ENCODE data around the gene HNRNPD.
"Not testable (repeated sequence)": the region's sequence is repeated elsewhere in the genome, so short reads cannot be mapped to it uniquely, and the experiment has no call there.

Gene HNRNPD

GRCh38 chr4:82415061-82415460 lies 41.3 kb upstream of the HNRNPD start:
- H3K9ac ChIP-seq (ENCODE audit: low read length); H2BK5ac ChIP-seq (ENCODE audit: low read length); H3K18ac ChIP-seq (ENCODE audit: low read length); H2BK120ac ChIP-seq (ENCODE audit: low read depth, low read length); H3K79me1 ChIP-seq (ENCODE audit: low read length); H3K4me2 ChIP-seq (ENCODE audit: low read length); H2BK15ac ChIP-seq (replicated peaks; ENCODE audit: low read depth); DNase-seq; H3K56ac ChIP-seq (ENCODE audit: low read length); H4K5ac ChIP-seq (ENCODE audit: low read length); H3K23ac ChIP-seq (ENCODE audit: low read length); H3K4me1 ChIP-seq (ENCODE audit: control insufficient read depth, low read depth, low read length); H3K27ac ChIP-seq (ENCODE audit: low read depth, low read length); H3K27me3 ChIP-seq (ENCODE audit: insufficient read depth, low read length, poor library complexity); H4K8ac ChIP-seq (ENCODE audit: low read depth, low read length); H3K36me3 ChIP-seq (ENCODE audit: control insufficient read depth, insufficient read depth, low read length); H3K79me2 ChIP-seq (ENCODE audit: control insufficient read depth, insufficient read depth, low read length); H3K4me3 ChIP-seq (ENCODE audit: low read length); H2AK5ac ChIP-seq (ENCODE audit: low read length); H3K4ac ChIP-seq (ENCODE audit: low read depth, low read length): not testable (repeated sequence)
- no CpG with 5 or more reads among the region's 11 CpGs for WGBS (ENCODE audit: extremely low coverage, insufficient coverage, low lambda C conversion rate)

DNA sequence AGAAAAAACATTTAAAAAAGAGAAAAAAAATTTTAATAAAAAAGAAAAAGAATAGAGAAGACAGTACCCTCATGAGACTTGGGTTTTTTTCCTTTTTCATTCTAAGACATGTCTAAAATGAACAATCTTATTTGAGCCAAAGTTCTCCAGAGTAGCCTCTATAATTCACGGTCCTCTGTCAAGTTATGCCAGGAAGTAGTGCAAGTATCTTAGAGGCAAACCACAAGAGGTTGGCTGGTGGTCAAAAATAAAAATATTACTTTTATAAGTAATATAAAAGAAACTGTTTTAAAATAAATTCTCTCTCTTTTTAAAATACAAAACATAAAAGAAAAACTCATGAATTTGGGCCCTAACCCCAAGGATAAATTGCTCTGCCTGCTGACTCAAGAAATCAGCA lies 29.9 kb upstream of the HNRNPD start:
- no peaks in the 10 kb centered on the region for H3K79me1 ChIP-seq (ENCODE audit: low read length)
- DNase-seq, result no peak
- H3K27me3 ChIP-seq (ENCODE audit: insufficient read depth, low read length, poor library complexity), result no peaks in the 10 kb centered on the region
- no peak overlapping the region for H2BK15ac ChIP-seq (replicated peaks; ENCODE audit: low read depth)
- H3K4me2 ChIP-seq (ENCODE audit: low read length), result no peak overlapping the region
- H3K4ac ChIP-seq (ENCODE audit: low read depth, low read length), result no peak overlapping the region
- H3K36me3 ChIP-seq (ENCODE audit: control insufficient read depth, insufficient read depth, low read length), result no peaks in the 10 kb centered on the region
- H2BK120ac ChIP-seq (ENCODE audit: low read depth, low read length), result no peak overlapping the region
- no peak overlapping the region for H3K56ac ChIP-seq (ENCODE audit: low read length)
- no CpG with 5 or more reads among the region's 1 CpG for WGBS (ENCODE audit: extremely low coverage, insufficient coverage, low lambda C conversion rate)
- no peak overlapping the region for H3K23ac ChIP-seq (ENCODE audit: low read length)
- no peak overlapping the region for H4K8ac ChIP-seq (ENCODE audit: low read depth, low read length)
- no peak overlapping the region for H3K9ac ChIP-seq (ENCODE audit: low read length)
- H3K79me2 ChIP-seq (ENCODE audit: control insufficient read depth, insufficient read depth, low read length), result no peaks in the 10 kb centered on the region
- H3K27ac ChIP-seq (ENCODE audit: low read depth, low read length), result no peak overlapping the region
- no peak overlapping the region for H2BK5ac ChIP-seq (ENCODE audit: low read length)
- no peak overlapping the region for H3K18ac ChIP-seq (ENCODE audit: low read length)
- H3K4me1 ChIP-seq (ENCODE audit: control insufficient read depth, low read depth, low read length), result no peaks in the 10 kb centered on the region
- H4K5ac ChIP-seq (ENCODE audit: low read length), result no peak overlapping the region
- no peak overlapping the region for H3K4me3 ChIP-seq (ENCODE audit: low read length)
- no peak overlapping the region for H2AK5ac ChIP-seq (ENCODE audit: low read length)

GRCh38 chr4:82402196-82402775 lies 28.5 kb upstream of the HNRNPD start:
- no peak for DNase-seq
- no peak overlapping the region for H3K4me3 ChIP-seq (ENCODE audit: low read length)
- H3K18ac ChIP-seq (ENCODE audit: low read length), result no peak overlapping the region
- H3K27ac ChIP-seq (ENCODE audit: low read depth, low read length), result no peak overlapping the region
- no peak overlapping the region for H3K4ac ChIP-seq (ENCODE audit: low read depth, low read length)
- no peak overlapping the region for H2AK5ac ChIP-seq (ENCODE audit: low read length)
- H3K56ac ChIP-seq (ENCODE audit: low read length), result no peak overlapping the region
- no peaks in the 10 kb centered on the region for H3K4me1 ChIP-seq (ENCODE audit: control insufficient read depth, low read depth, low read length)
- no peak overlapping the region for H3K9ac ChIP-seq (ENCODE audit: low read length)
- H2BK120ac ChIP-seq (ENCODE audit: low read depth, low read length), result no peak overlapping the region
- no peaks in the 10 kb centered on the region for H3K79me2 ChIP-seq (ENCODE audit: control insufficient read depth, insufficient read depth, low read length)
- no peak overlapping the region for H2BK5ac ChIP-seq (ENCODE audit: low read length)
- H3K79me1 ChIP-seq (ENCODE audit: low read length), result no peaks in the 10 kb centered on the region
- WGBS (ENCODE audit: extremely low coverage, insufficient coverage, low lambda C conversion rate), result no CpG with 5 or more reads among the region's 17 CpGs
- H3K4me2 ChIP-seq (ENCODE audit: low read length), result no peak overlapping the region
- H3K27me3 ChIP-seq (ENCODE audit: insufficient read depth, low read length, poor library complexity), result no peaks in the 10 kb centered on the region
- H4K5ac ChIP-seq (ENCODE audit: low read length), result no peak overlapping the region
- no peak overlapping the region for H4K8ac ChIP-seq (ENCODE audit: low read depth, low read length)
- no peaks in the 10 kb centered on the region for H3K36me3 ChIP-seq (ENCODE audit: control insufficient read depth, insufficient read depth, low read length)
- H3K23ac ChIP-seq (ENCODE audit: low read length), result no peak overlapping the region
- H2BK15ac ChIP-seq (replicated peaks; ENCODE audit: low read depth), result no peak overlapping the region

DNA sequence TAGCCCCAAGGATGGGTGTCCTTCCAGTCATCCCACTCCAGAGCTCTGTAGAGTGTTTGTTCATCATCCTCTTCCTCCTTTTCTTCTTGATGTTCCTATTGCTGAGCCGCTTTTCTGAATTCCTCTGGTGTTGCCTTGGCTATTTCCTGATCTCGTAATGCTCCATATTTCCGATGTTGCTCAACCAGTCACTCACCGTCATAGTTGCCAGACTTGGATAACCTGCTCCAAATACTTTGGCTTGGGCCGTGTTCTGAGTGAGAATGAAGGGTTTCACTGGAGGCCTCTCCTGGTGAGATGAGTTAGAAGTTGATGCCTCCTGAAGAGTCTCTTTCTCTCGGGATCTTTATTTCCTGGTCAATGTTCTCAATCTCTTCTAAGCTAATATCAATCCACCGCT lies 27.8 kb upstream of the HNRNPD start:
- Histone ChIP-seq H2AK5ac (ENCODE audit: low read length) (no peak overlapping the region), H2BK120ac (ENCODE audit: low read depth, low read length) (no peak overlapping the region), H3K56ac (ENCODE audit: low read length) (no peak overlapping the region), H3K9ac (ENCODE audit: low read length) (no peak overlapping the region), H3K4me2 (ENCODE audit: low read length) (no peak overlapping the region), H3K79me1 (ENCODE audit: low read length) (no peaks in the 10 kb centered on the region), H4K5ac (ENCODE audit: low read length) (no peak overlapping the region), H4K8ac (ENCODE audit: low read depth, low read length) (no peak overlapping the region), H3K23ac (ENCODE audit: low read length) (no peak overlapping the region), H3K4me3 (ENCODE audit: low read length) (no peak overlapping the region), H3K4ac (ENCODE audit: low read depth, low read length) (no peak overlapping the region), H3K27ac (ENCODE audit: low read depth, low read length) (no peak overlapping the region), H3K79me2 (ENCODE audit: control insufficient read depth, insufficient read depth, low read length) (no peaks in the 10 kb centered on the region), H2BK5ac (ENCODE audit: low read length) (no peak overlapping the region), H3K36me3 (ENCODE audit: control insufficient read depth, insufficient read depth, low read length) (no peaks in the 10 kb centered on the region), H2BK15ac (replicated peaks; ENCODE audit: low read depth) (no peak overlapping the region), H3K18ac (ENCODE audit: low read length) (no peak overlapping the region), H3K27me3 (ENCODE audit: insufficient read depth, low read length, poor library complexity) (no peaks in the 10 kb centered on the region), H3K4me1 (ENCODE audit: control insufficient read depth, low read depth, low read length) (no peaks in the 10 kb centered on the region)
- DNase-seq, result no peak
- no CpG with 5 or more reads among the region's 7 CpGs for WGBS (ENCODE audit: extremely low coverage, insufficient coverage, low lambda C conversion rate)

- H3K56ac ChIP-seq (ENCODE audit: low read length), result no peak overlapping the region
- H3K18ac ChIP-seq (ENCODE audit: low read length), result no peak overlapping the region
- H3K23ac ChIP-seq (ENCODE audit: low read length), result no peak overlapping the region
- H3K4ac ChIP-seq (ENCODE audit: low read depth, low read length), result no peak overlapping the region
- H3K27ac ChIP-seq (ENCODE audit: low read depth, low read length), result no peak overlapping the region
- H3K4me2 ChIP-seq (ENCODE audit: low read length), result no peak overlapping the region
- no peaks in the 10 kb centered on the region for H3K79me2 ChIP-seq (ENCODE audit: control insufficient read depth, insufficient read depth, low read length)
- no peaks in the 10 kb centered on the region for H3K4me1 ChIP-seq (ENCODE audit: control insufficient read depth, low read depth, low read length)
- no CpG with 5 or more reads among the region's 1 CpG for WGBS (ENCODE audit: extremely low coverage, insufficient coverage, low lambda C conversion rate)
- no peak for DNase-seq
- H3K4me3 ChIP-seq (ENCODE audit: low read length), result no peak overlapping the region
- H4K8ac ChIP-seq (ENCODE audit: low read depth, low read length), result no peak overlapping the region
- H2BK15ac ChIP-seq (replicated peaks; ENCODE audit: low read depth), result no peak overlapping the region
- no peak overlapping the region for H2BK120ac ChIP-seq (ENCODE audit: low read depth, low read length)
- no peak overlapping the region for H2BK5ac ChIP-seq (ENCODE audit: low read length)
- no peaks in the 10 kb centered on the region for H3K79me1 ChIP-seq (ENCODE audit: low read length)
- H3K9ac ChIP-seq (ENCODE audit: low read length), result no peak overlapping the region
- no peaks in the 10 kb centered on the region for H3K36me3 ChIP-seq (ENCODE audit: control insufficient read depth, insufficient read depth, low read length)
- no peak overlapping the region for H2AK5ac ChIP-seq (ENCODE audit: low read length)
- no peak overlapping the region for H4K5ac ChIP-seq (ENCODE audit: low read length)
- no peaks in the 10 kb centered on the region for H3K27me3 ChIP-seq (ENCODE audit: insufficient read depth, low read length, poor library complexity)
Observed at GRCh38 chr4:82398263-82398662, 24.5 kb upstream of the HNRNPD start.

- WGBS (ENCODE audit: extremely low coverage, insufficient coverage, low lambda C conversion rate), result no CpG with 5 or more reads among the region's 3 CpGs
- Histone ChIP-seq H2BK5ac (ENCODE audit: low read length) (no peak overlapping the region), H3K4me1 (ENCODE audit: control insufficient read depth, low read depth, low read length) (no peaks in the 10 kb centered on the region), H3K4me2 (ENCODE audit: low read length) (no peak overlapping the region), H3K56ac (ENCODE audit: low read length) (no peak overlapping the region), H2BK15ac (replicated peaks; ENCODE audit: low read depth) (no peak overlapping the region), H3K36me3 (ENCODE audit: control insufficient read depth, insufficient read depth, low read length) (no peaks in the 10 kb centered on the region), H3K9ac (ENCODE audit: low read length) (no peak overlapping the region), H2AK5ac (ENCODE audit: low read length) (no peak overlapping the region), H3K23ac (ENCODE audit: low read length) (no peak overlapping the region), H3K4ac (ENCODE audit: low read depth, low read length) (no peak overlapping the region), H4K5ac (ENCODE audit: low read length) (no peak overlapping the region), H3K27me3 (ENCODE audit: insufficient read depth, low read length, poor library complexity) (no peaks in the 10 kb centered on the region), H3K27ac (ENCODE audit: low read depth, low read length) (no peak overlapping the region), H2BK120ac (ENCODE audit: low read depth, low read length) (no peak overlapping the region), H3K79me1 (ENCODE audit: low read length) (no peaks in the 10 kb centered on the region), H3K4me3 (ENCODE audit: low read length) (no peak overlapping the region), H4K8ac (ENCODE audit: low read depth, low read length) (no peak overlapping the region), H3K79me2 (ENCODE audit: control insufficient read depth, insufficient read depth, low read length) (no peaks in the 10 kb centered on the region), H3K18ac (ENCODE audit: low read length) (no peak overlapping the region)
- DNase-seq, result no peak
Observed at GRCh38 chr4:82397527-82397926, 23.7 kb upstream of the HNRNPD start.

Data from mesendoderm (in vitro differentiated cells).